ENCODE results near the gene RAB11FIP3. TPM values are rescaled to one million over a fixed set of nuclear protein-coding genes. Genes with fewer than 3 reads are reported as not detected.
A peak's percentile ranks its signal among the peaks of the same experiment; 100 is the strongest.

The RAB11FIP3 gene
- total RNA-seq, 2 donors from 2014 or later, result 39.9 to 45.1 TPM

GRCh38 chr16:519841-520687 lies 94.6 kb downstream of the RAB11FIP3 start:
- H3K27ac Mint-ChIP-seq, result no peak overlapping the region
- no peaks in the 10 kb centered on the region for H3K9me3 ChIP-seq (ENCODE audit: control insufficient read depth, low read length, poor library complexity, severe bottlenecking)
- no peak for DNase-seq
- no peaks in the 10 kb centered on the region for H3K4me1 Mint-ChIP-seq
- no peak overlapping the region for H3K4me3 Mint-ChIP-seq
- H3K36me3 Mint-ChIP-seq (ENCODE audit: low read depth), result no peaks in the 10 kb centered on the region
- no peak for ATAC-seq
- no peaks in the 10 kb centered on the region for H3K27me3 Mint-ChIP-seq

- H3K36me3 Mint-ChIP-seq (ENCODE audit: low read depth), result no peaks in the 10 kb centered on the region
- no peaks in the 10 kb centered on the region for H3K27me3 Mint-ChIP-seq
- no peak for DNase-seq
- no peak overlapping the region for H3K27ac Mint-ChIP-seq
- no peak for ATAC-seq
- H3K9me3 ChIP-seq (ENCODE audit: control insufficient read depth, low read length, poor library complexity, severe bottlenecking), result no peaks in the 10 kb centered on the region
- H3K4me1 Mint-ChIP-seq, result peaks cover 6% of the 10 kb centered on the region
- no peak overlapping the region for H3K4me3 Mint-ChIP-seq
These were observed 95.4 kb downstream of the RAB11FIP3 start for GRCh38 chr16:520847-521246.

GRCh38 chr16:521381-522210 lies 96.1 kb downstream of the RAB11FIP3 start:
- DNase-seq (no peak), ATAC-seq (no peak)
- no peaks in the 10 kb centered on the region for H3K9me3 ChIP-seq (ENCODE audit: control insufficient read depth, low read length, poor library complexity, severe bottlenecking)
- no peaks in the 10 kb centered on the region for H3K36me3 Mint-ChIP-seq (ENCODE audit: low read depth)
- no peak overlapping the region for H3K27ac Mint-ChIP-seq
- H3K27me3 Mint-ChIP-seq, result no peaks in the 10 kb centered on the region
- H3K4me3 Mint-ChIP-seq, result no peak overlapping the region
- H3K4me1 Mint-ChIP-seq, result peaks cover 12% of the 10 kb centered on the region

GRCh38 chr16:522320-523096 lies 97.1 kb downstream of the RAB11FIP3 start:
- Mint-ChIP-seq H3K27me3 (no peaks in the 10 kb centered on the region), H3K36me3 (ENCODE audit: low read depth) (no peaks in the 10 kb centered on the region), H3K4me1 (peaks cover 12% of the 10 kb centered on the region), H3K27ac (no peak overlapping the region), H3K4me3 (no peak overlapping the region)
- DNase-seq (no peak), ATAC-seq (no peak)
- no peaks in the 10 kb centered on the region for H3K9me3 ChIP-seq (ENCODE audit: control insufficient read depth, low read length, poor library complexity, severe bottlenecking)

- DNase-seq, result no peak
- no peaks in the 10 kb centered on the region for H3K9me3 ChIP-seq (ENCODE audit: control insufficient read depth, low read length, poor library complexity, severe bottlenecking)
- Mint-ChIP-seq H3K27me3 (no peaks in the 10 kb centered on the region), H3K4me3 (no peak overlapping the region), H3K36me3 (ENCODE audit: low read depth) (no peaks in the 10 kb centered on the region), H3K4me1 (peaks cover 12% of the 10 kb centered on the region), H3K27ac (no peak overlapping the region)
- no peak for ATAC-seq
These were observed 97.8 kb downstream of the RAB11FIP3 start for GRCh38 chr16:523097-523741.

GRCh38 chr16:524274-525040 lies 99.0 kb downstream of the RAB11FIP3 start:
- Mint-ChIP-seq H3K27me3 (no peaks in the 10 kb centered on the region), H3K27ac (peak overlapping the region; percentile 72), H3K36me3 (ENCODE audit: low read depth) (no peaks in the 10 kb centered on the region), H3K4me1 (peaks cover 18% of the 10 kb centered on the region), H3K4me3 (no peak overlapping the region)
- DNase-seq (no peak), ATAC-seq (no peak)
- no peaks in the 10 kb centered on the region for H3K9me3 ChIP-seq (ENCODE audit: control insufficient read depth, low read length, poor library complexity, severe bottlenecking)

- H3K4me3 Mint-ChIP-seq, result peak overlapping the region; percentile 87
- no peak for DNase-seq
- no peaks in the 10 kb centered on the region for H3K36me3 Mint-ChIP-seq (ENCODE audit: low read depth)
- H3K27ac Mint-ChIP-seq, result peak overlapping the region; percentile 72
- H3K4me1 Mint-ChIP-seq, result peaks cover 18% of the 10 kb centered on the region
- H3K27me3 Mint-ChIP-seq, result no peaks in the 10 kb centered on the region
- H3K9me3 ChIP-seq (ENCODE audit: control insufficient read depth, low read length, poor library complexity, severe bottlenecking), result no peaks in the 10 kb centered on the region
- ATAC-seq, result no peak
These were observed 99.7 kb downstream of the RAB11FIP3 start for GRCh38 chr16:525123-525519.

GRCh38 chr16:525520-526180 lies 100.2 kb downstream of the RAB11FIP3 start:
- H3K27ac Mint-ChIP-seq, result peak overlapping the region; percentile 72

GRCh38 chr16:526181-527014 lies 100.9 kb downstream of the RAB11FIP3 start:
- Mint-ChIP-seq H3K4me1 (peaks cover 21% of the 10 kb centered on the region), H3K4me3 (peak overlapping the region; percentile 87), H3K27me3 (no peaks in the 10 kb centered on the region), H3K27ac (peak overlapping the region; percentile 72), H3K36me3 (ENCODE audit: low read depth) (no peaks in the 10 kb centered on the region)
- H3K9me3 ChIP-seq (ENCODE audit: control insufficient read depth, low read length, poor library complexity, severe bottlenecking), result no peaks in the 10 kb centered on the region
- no peak for ATAC-seq
- DNase-seq, result no peak

More at GRCh38 chr16:525520-526180, 100.2 kb downstream of the RAB11FIP3 start:
- no peak for DNase-seq
- H3K4me1 Mint-ChIP-seq, result peaks cover 21% of the 10 kb centered on the region
- no peaks in the 10 kb centered on the region for H3K36me3 Mint-ChIP-seq (ENCODE audit: low read depth)
- no peaks in the 10 kb centered on the region for H3K9me3 ChIP-seq (ENCODE audit: control insufficient read depth, low read length, poor library complexity, severe bottlenecking)
- peak overlapping the region; percentile 87 for H3K4me3 Mint-ChIP-seq
- H3K27me3 Mint-ChIP-seq, result no peaks in the 10 kb centered on the region
- ATAC-seq, result no peak

- DNase-seq (peak; percentile 81 to 83 (median 82)), ATAC-seq (peak; percentile 89)
- H3K9me3 ChIP-seq (ENCODE audit: control insufficient read depth, low read length, poor library complexity, severe bottlenecking), result no peaks in the 10 kb centered on the region
- H3K36me3 Mint-ChIP-seq (ENCODE audit: low read depth), result no peaks in the 10 kb centered on the region
- peak within 1 kb of the TSS; percentile 94 for H3K4me3 Mint-ChIP-seq
- H3K27me3 Mint-ChIP-seq, result no peaks in the 10 kb centered on the region
- H3K4me1 Mint-ChIP-seq, result peaks cover 23% of the 10 kb centered on the region
- H3K27ac Mint-ChIP-seq, result peak within 1 kb of the TSS; percentile 93
These were observed 101.8 kb downstream of the RAB11FIP3 start, which contains the start of gene CAPN15 for GRCh38 chr16:527015-527903. CAPN15 (plus strand) TSS chr16:527712; CDS start chr16:546839, 19,127 bp downstream.

Measured in T-helper 17 cell (primary cell).